ENCODE data around the gene EME1.
"Not testable (repeated sequence)": the region's sequence is repeated elsewhere in the genome, so short reads cannot be mapped to it uniquely, and the experiment has no call there.

The EME1 gene, protein sequence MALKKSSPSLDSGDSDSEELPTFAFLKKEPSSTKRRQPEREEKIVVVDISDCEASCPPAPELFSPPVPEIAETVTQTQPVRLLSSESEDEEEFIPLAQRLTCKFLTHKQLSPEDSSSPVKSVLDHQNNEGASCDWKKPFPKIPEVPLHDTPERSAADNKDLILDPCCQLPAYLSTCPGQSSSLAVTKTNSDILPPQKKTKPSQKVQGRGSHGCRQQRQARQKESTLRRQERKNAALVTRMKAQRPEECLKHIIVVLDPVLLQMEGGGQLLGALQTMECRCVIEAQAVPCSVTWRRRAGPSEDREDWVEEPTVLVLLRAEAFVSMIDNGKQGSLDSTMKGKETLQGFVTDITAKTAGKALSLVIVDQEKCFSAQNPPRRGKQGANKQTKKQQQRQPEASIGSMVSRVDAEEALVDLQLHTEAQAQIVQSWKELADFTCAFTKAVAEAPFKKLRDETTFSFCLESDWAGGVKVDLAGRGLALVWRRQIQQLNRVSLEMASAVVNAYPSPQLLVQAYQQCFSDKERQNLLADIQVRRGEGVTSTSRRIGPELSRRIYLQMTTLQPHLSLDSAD

GRCh38 chr17:50372758-50373556 lies at the start of gene EME1, which contains the start of gene MRPL27:
Gene EME1 (plus strand): TSS chr17:50373229. CDS start chr17:50375209, 1,980 bp downstream.
Gene MRPL27 (minus strand): TSS chr17:50373184. CDS start chr17:50373170, 14 bp downstream.
- DNase-seq (ENCODE audit: low read depth): peak; percentile 73

DNA sequence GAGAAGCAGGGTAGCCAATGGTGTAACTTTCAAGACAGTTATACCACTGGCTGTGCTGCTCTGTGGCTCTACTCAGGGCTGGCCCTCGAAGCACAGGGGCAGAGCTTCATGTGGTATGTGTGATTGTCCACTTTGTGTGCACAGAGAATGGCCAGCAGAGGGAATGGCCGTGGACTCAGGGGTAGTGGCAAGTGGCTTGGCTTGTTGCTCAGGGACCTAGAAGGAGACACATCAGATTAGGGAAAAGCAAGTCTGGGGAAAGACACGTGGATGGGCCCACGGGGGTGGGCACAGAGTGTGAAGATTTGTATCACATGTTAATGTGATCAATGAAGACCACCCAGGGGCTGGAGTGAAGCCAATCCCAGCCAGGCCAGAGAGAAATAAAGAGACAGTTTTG lies 47.1 kb upstream of the EME1 start:
- no peak for DNase-seq (ENCODE audit: low read depth)

GRCh38 chr17:50326831-50327364 lies 46.1 kb upstream of the EME1 start:
- no peak for DNase-seq (ENCODE audit: low read depth)

DNA sequence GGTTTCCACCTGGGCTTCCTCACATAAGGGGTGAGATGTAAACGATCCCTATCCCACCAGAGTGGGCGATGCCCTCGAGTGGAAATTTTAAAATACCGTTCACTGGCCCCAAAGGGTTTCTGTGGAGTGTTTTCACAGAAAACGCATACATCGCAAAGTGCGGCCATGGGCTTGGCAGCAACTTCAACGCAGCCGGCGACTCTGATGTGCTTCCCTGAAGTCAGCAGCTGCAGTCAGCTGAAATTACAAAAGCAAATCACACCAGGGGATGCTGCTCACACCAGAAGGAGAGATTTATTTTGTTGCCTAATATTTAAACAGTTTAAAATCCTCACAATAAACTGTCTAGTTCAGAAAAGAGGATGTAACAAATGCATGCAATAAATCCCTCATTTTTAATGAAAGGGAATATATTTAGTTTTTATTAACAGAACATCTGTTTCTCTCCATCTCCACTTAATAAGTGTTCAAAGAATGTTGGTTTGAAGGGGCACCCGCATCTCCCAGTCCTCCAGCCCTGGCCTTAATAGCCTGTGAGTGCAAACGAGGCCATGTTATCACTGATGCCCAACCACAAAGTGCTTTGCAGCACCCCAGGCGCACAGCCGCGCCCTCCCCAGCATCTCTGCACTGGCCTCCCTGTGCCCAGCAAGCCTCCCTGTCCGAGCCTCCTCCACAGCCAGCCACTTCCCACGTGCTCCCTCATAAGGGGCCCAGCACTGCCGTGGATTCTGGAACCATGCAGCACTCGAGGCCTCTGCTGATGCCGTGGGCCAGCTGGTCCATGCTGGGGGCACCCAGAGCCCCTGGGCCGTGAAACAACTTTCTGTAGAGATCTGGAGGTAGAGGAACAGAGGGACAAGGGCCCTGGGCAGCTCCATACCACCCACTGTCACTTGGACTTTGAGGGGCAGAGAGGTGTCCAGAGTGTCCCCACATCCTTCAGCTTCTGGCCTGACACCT lies 44.4 kb upstream of the EME1 start:
- DNase-seq (ENCODE audit: low read depth): no peak

DNA sequence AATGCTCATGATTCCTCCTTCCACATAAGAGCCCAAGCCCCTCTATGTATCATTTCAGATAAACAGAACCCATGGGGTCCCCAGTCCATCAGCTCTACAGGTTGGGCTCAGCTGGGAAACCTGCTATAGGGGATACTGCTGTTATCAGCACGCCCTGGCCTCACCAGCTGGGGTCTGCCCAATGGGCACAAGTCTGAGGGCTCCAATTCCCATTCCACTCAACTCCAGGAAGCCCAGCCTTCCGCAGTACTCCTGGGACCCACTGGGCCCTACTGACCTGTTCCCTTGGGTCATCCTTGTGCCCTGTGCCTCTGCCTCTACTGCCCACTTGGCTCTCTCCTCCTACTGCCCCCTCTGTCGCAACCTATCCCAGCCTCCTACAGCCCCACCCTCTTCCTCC lies 43.3 kb upstream of the EME1 start:
- DNase-seq (ENCODE audit: low read depth): no peak

DNA sequence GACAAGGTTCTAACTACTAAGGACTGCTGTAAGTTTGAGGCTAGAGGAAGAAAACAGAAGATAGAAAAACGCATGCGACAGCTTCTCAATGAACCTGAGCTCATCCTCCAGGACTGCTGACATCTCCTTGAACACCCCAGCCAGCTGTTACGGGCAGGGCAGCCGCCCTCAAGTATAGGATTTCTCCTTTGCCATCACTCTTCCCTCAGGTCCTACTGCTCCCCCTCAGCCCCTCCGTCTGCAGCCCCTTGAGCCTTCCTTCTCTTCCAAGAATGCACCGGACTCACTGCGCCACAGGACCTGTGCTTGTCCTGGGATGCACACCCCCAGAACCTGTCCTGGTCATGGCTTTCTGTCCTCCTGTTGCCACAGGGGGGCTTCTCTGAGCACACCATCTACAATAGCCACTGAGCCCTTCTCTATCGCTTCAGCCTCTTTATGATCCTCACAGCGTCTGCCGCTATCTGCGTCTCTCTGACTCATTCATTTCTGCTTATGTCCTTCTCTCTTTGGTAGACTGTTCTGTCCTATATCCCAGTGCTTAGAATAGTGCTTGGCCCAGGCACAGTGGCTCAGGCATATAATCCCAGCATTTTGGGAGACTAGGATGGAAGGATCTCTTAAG lies 42.8 kb upstream of the EME1 start:
- DNase-seq (ENCODE audit: low read depth): no peak

- DNase-seq (ENCODE audit: low read depth): peak; percentile 83
Measured at GRCh38 chr17:50331085-50331791, 41.8 kb upstream of the EME1 start.

GRCh38 chr17:50332196-50332595 lies 40.8 kb upstream of the EME1 start:
- DNase-seq (ENCODE audit: low read depth): no peak

- not testable (repeated sequence) for DNase-seq (ENCODE audit: low read depth)
Measured at GRCh38 chr17:50333291-50334057, 39.6 kb upstream of the EME1 start.

DNA sequence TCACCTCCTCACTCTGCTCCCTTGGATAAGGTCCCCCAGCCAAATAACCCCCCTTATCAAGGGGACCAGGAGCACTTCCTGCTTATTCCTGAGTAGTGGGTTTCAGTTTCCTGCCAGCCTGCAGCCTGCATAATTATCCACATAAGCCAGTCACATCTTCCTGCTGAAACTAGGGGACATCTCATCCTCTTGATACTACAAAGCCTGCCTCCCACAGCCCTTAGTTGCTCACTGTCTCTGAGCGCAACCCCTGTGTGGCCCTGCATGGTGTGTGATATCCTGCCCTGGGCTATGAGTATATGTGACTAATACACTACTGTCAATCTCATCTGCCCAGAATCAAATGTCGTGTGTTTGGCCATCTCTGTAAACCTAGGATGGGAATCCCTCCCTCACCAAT lies 35.1 kb upstream of the EME1 start:
- DNase-seq (ENCODE audit: low read depth): no peak

- no peak for DNase-seq (ENCODE audit: low read depth)
Measured at GRCh38 chr17:50338645-50339044, 34.4 kb upstream of the EME1 start.

DNA sequence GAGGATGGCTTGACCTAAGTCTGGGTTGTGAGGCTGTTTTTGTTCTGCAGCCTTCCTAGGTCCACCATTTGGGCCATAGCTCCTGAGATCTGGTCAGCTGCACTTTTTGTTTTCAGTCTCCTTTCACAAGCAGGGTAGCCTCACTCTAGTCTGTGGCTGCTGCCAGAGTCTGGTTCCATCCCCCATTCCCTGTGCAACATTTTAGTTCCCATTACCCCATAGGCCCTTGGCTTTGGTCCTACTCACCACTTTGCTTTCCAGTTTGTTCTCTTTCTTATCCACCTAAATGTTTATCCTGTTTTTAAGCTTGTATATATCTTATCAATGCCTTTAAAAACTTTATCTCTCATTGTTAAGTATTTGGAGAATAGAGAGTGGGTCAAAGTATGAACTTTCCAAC lies 33.6 kb upstream of the EME1 start:
- no peak for DNase-seq (ENCODE audit: low read depth)

DNA sequence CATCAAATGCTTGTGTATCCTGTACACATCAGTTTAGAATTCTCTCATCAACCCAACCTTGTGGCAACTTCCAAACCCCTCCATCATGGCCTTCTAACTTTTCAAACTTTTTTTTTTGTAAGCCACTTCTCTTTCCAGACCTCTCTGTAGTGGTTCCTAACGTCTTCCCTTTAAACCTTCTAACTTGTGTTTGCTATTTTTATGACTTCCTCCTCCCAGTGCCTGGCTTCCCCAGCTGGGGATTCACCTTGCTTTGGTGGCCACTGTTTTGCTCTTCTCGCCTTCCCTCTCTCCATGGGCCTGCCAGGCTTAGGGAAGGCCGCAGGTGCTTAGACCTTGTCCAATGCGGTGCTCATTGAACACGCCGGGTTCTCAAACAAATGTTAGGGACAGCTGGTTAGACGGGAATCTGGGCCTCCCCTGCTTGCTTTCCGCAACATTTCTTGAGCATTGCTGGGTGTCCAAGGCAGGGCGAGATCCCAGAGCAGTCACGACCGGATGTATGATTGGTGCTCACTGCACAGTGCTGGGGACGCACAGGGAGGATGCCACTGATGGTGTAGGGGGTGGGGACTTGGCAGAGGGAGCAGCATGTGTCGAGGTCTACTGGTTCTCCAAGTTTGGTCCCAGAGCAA lies 28.2 kb upstream of the EME1 start:
- no peak for DNase-seq (ENCODE audit: low read depth)

GRCh38 chr17:50345432-50346312 lies 27.4 kb upstream of the EME1 start, which contains the start of gene XYLT2:
Gene XYLT2 (plus strand): TSS chr17:50346126. CDS start chr17:50346141, 15 bp downstream.
- DNase-seq (ENCODE audit: low read depth): peak; percentile 65

DNA sequence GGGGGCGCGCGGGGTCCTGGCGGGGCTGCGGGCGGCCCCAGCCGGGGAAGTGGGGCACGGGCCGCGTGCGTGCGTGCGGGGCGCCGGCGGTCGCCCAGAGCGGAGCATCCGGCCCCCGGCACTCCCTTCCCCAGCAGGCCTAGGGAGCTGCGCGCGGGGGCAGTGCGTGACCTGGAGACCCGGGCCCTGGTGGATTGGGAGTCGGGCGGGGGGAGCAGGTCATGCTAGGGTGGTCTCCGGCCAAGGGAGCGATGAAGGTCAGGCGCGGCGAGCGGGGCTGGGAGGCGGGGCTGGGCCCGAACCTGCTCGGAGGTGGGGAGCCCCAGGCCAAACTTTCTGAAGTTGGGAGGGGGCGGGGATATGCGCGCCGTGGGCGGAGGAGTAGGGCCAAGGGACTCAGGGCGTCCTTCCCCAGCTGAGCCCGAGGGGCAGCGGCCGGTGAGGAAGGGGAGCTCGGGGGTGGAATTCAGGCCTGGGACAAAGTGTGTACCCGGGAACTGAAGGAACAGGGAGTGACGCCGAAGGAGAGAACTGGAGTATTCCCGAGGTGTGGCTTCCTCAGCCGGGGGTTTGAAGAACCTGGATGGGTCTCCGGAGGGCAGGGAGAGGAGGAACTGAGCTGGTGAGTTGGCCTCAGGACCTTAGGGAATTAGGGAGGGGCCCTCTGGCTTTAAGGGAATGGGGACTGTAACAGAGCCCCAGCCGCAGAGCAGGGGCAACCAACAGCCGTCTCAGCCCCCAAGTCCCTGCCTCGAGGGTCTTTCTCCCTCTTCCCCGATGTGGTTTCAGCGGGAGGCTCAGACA lies 26.5 kb upstream of the EME1 start:
- no peak for DNase-seq (ENCODE audit: low read depth)

DNA sequence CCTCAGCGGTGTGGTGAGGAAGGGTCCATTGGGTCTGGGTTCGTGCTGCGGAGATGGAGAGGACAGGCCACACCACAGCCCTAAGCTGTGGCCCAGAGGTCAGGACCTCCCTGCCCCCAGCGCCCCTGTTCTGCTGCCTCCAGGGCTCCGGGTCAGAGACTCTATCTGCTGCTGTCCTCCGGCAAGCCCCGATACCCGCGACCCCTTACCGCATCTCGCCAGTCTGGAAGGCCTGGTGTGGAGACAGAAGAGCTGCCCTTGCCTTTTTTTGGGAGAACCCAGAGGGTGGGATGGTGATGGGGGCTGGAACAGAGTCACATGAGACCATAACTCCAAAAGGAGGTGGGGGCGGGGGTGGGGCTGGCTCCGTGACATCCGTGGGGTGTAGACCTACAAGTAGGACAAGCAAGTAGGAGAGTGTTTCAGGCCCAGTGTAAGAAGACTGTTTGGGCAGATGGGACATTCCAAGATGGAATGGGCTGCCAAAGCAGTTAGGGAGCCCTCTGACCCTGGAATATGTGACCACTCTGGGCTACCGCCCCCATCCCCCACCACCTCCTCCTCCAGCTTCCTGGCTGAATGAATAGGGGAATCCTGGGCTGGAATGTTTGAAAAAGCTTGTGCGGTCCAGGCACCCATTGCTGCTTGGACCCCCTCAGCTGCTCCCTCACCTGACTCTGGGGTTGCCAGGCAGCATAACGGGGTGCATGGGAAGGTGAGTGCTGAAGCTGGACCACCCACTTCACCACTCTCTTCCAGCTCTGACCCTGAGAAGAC lies 25.7 kb upstream of the EME1 start:
- no peak for DNase-seq (ENCODE audit: low read depth)

Data from GM04504 (cell line).